A549 (cell line): Measurements from ENCODE around the gene CATSPERZ.

Experiments used
- CBX8 ChIP-seq: fragments of 200-600 bp; sonication (generic); IDR thresholded peaks from 2 replicates; pipeline ENCODE4 v1.6.1; 2016
- CTCF ChIP-seq: fragments of >200 bp; sonication (Bioruptor Twin); formaldehyde crosslinking; IDR thresholded peaks from 3 replicates; pipeline ENCODE4 v1.5.1; 2016
- EHF ChIP-seq: fragments of 250-450 bp; sonication (Bioruptor Pico); IDR thresholded peaks from 2 replicates; pipeline ENCODE4 v1.5.0; 2020; ENCODE audit warnings: mild to moderate bottlenecking
- EP300 ChIP-seq, 2 experiments: fragments of >200 bp; sonication (Bioruptor Twin); formaldehyde crosslinking; IDR thresholded peaks; 2 replicates in 1 of 2; 3 replicates in 1 of 2; pipeline ENCODE4 v1.6.1; 2016 to 2017
- ESRRA ChIP-seq: fragments of 150-350 bp; IDR thresholded peaks from 2 replicates; pipeline ENCODE4 v1.6.1; 2014; ENCODE audit warnings: mild to moderate bottlenecking, low read length, borderline replicate concordance
- HEYL ChIP-seq: fragments of 250-450 bp; sonication (Bioruptor Pico); IDR thresholded peaks from 2 replicates; pipeline ENCODE4 v1.8.0; 2021; ENCODE audit warnings: mild to moderate bottlenecking, moderate library complexity
- JUN ChIP-seq, 2 experiments: fragments of >200 bp; sonication (Bioruptor Twin); formaldehyde crosslinking; IDR thresholded peaks; 2 replicates in 1 of 2; 3 replicates in 1 of 2; pipeline ENCODE4 v1.6.1; 2016 to 2017
- MAFK ChIP-seq: fragments of 450-650 bp; IDR thresholded peaks from 2 replicates; pipeline ENCODE4 v1.6.1; 2014; ENCODE audit not compliant: partially characterized antibody
- MAZ ChIP-seq: fragments of 150-350 bp; IDR thresholded peaks from 2 replicates; pipeline ENCODE4 v1.6.1; 2014; ENCODE audit warnings: antibody characterized with exemption, low read depth, low read length, borderline replicate concordance
- PBX3 ChIP-seq: IDR thresholded peaks from 2 replicates; pipeline ENCODE4 v1.6.1; 2012
- POLR2A ChIP-seq: IDR thresholded peaks from 2 replicates; pipeline ENCODE4 v1.6.1; 2012; ENCODE audit warnings: mild to moderate bottlenecking, low read length
- RCOR1 ChIP-seq: fragments of 150-350 bp; IDR thresholded peaks from 2 replicates; pipeline ENCODE4 v1.6.1; 2014; ENCODE audit warnings: antibody characterized with exemption, low read length, low read depth
- RFX5 ChIP-seq: fragments of 450-650 bp; IDR thresholded peaks from 2 replicates; pipeline ENCODE4 v1.7.1; 2014; ENCODE audit warnings: antibody characterized with exemption, mild to moderate bottlenecking, moderate library complexity

- TF ChIP-seq MAFK (no peak), CTCF (no peak), RCOR1 (no peak), MAZ (no peak), HEYL (CRISPR knock-in tag) (no peak), EP300 (IDR thresholded peaks at IDR 0.05) (no peak), ESRRA (no peak), JUN (IDR thresholded peaks at IDR 0.05) (no peak), POLR2A (no peak), RFX5 (no peak), PBX3 (no peak), CBX8 (no peak), EHF (CRISPR knock-in tag) (no peak)
Observed at GRCh38 chr11:64327375-64327774, 27.2 kb downstream of the CATSPERZ start.
